Measurements from ENCODE around the gene MRPL53. TPM values are rescaled to one million over a fixed set of nuclear protein-coding genes. Genes with fewer than 3 reads are reported as not detected.

Gene MRPL53
- total and polyA plus RNA-seq, 2 of the 13 experiments (the other 11 are each of a cell fraction or from before 2014, with no cell fraction given) = 34.3 to 51.9 TPM

GRCh38 chr2:74441690-74442482 is 30.6 kb downstream of the MRPL53 start, which contains the start of gene RTKN (continued):
- no peak for TF ChIP-seq ZBTB37 (CRISPR knock-in tag; IDR thresholded peaks at IDR 0.05)
- TF ChIP-seq SIX4 (CRISPR knock-in tag; IDR thresholded peaks at IDR 0.05) = peak; percentile 53; the same call in 1 of the 2 replicates
- 0 out of 2 replicates have a peak, but pooled peaks have one; percentile 29 for TF ChIP-seq MYNN (CRISPR knock-in tag; IDR thresholded peaks at IDR 0.05; ENCODE audit: low read depth)
- TF ChIP-seq RBM22 (optimal IDR thresholded peaks at IDR 0.05; ENCODE audit: low read length) = no peak
- no peak for TF ChIP-seq STAT6 (CRISPR knock-in tag; IDR thresholded peaks at IDR 0.05; ENCODE audit: borderline replicate concordance)
- TF ChIP-seq ZNF790 (CRISPR knock-in tag; IDR thresholded peaks at IDR 0.05; ENCODE audit: borderline replicate concordance) = no peak
- TF ChIP-seq SNRNP70 (IDR thresholded peaks at IDR 0.05; ENCODE audit: low read depth, low read length) = no peak
- no peak for TF ChIP-seq HHEX (CRISPR knock-in tag; IDR thresholded peaks at IDR 0.05)
- TF ChIP-seq NFRKB (IDR thresholded peaks at IDR 0.05) = no peak
- TF ChIP-seq CREB1 (IDR thresholded peaks at IDR 0.05) = peak; percentile 69; the same call in 1 of the 2 replicates
- TF ChIP-seq CREB1 (CRISPR knock-in tag; IDR thresholded peaks at IDR 0.05) = no peak
- TF ChIP-seq RXRA (CRISPR knock-in tag; IDR thresholded peaks at IDR 0.05) = peak; percentile 83; the same call in 1 of the 2 replicates
- peak; percentile 96; the same call in 1 of the 2 replicates for TF ChIP-seq SNAPC2 (CRISPR knock-in tag; IDR thresholded peaks at IDR 0.05)
- TF ChIP-seq ZNF292 (CRISPR knock-in tag; IDR thresholded peaks at IDR 0.05; ENCODE audit: borderline replicate concordance, low read depth) = no peak; the same call in 1 of the 2 replicates
- no peak; the same call in 1 of the 2 replicates for TF ChIP-seq ZNF570 (CRISPR knock-in tag; IDR thresholded peaks at IDR 0.05; ENCODE audit: borderline replicate concordance)
- TF ChIP-seq WIZ (CRISPR knock-in tag; IDR thresholded peaks at IDR 0.05) = peak; percentile 47
- peak; percentile 94 for TF ChIP-seq CENPT (CRISPR knock-in tag; IDR thresholded peaks at IDR 0.05; ENCODE audit: low read depth)
- no peak; the same call in none of the 2 replicates for TF ChIP-seq ZNF275 (CRISPR knock-in tag; IDR thresholded peaks at IDR 0.05; ENCODE audit: borderline replicate concordance)
- peak; percentile 82 for TF ChIP-seq ZSCAN9 (CRISPR knock-in tag; IDR thresholded peaks at IDR 0.05; ENCODE audit: borderline replicate concordance)
- peak; percentile 84 for TF ChIP-seq ZNF296 (CRISPR knock-in tag; conservative IDR thresholded peaks at IDR 0.05)
- peak; percentile 96 for TF ChIP-seq ZNF558 (CRISPR knock-in tag; IDR thresholded peaks at IDR 0.05; ENCODE audit: borderline replicate concordance)
- no peak; the same call in 1 of the 2 replicates for TF ChIP-seq KLF15 (CRISPR knock-in tag; IDR thresholded peaks at IDR 0.05; ENCODE audit: borderline replicate concordance)
- peak; percentile 82 for TF ChIP-seq ATF7-NPFF (CRISPR knock-in tag; IDR thresholded peaks at IDR 0.05; ENCODE audit: low read depth)

Data from HepG2 (cell line).